Muscle of leg (tissue), 11 donors: ENCODE measurements around the gene HYDIN. TPM values are rescaled to one million over a fixed set of nuclear protein-coding genes. Genes with fewer than 3 reads are reported as not detected.
"Not testable (repeated sequence)": the region's sequence is repeated elsewhere in the genome, so short reads cannot be mapped to it uniquely, and the experiment has no call there.

Source experiments
- DNase-seq: peaks from one replicate; pipeline ENCODE4 v3.0.0; 2013
- H3K27ac ChIP-seq: one replicate; pipeline ENCODE4 v1.5.1; 2013; ENCODE audit warnings: mild to moderate bottlenecking, low read length, control low read depth
- H3K27me3 ChIP-seq: one replicate; pipeline ENCODE4 v1.6.1; 2013; ENCODE audit warnings: low read length; ENCODE audit not compliant: control insufficient read depth, insufficient read depth
- H3K36me3 ChIP-seq: one replicate; pipeline ENCODE4 v1.6.1; 2013; ENCODE audit warnings: low read length; ENCODE audit not compliant: control insufficient read depth, insufficient read depth
- H3K4me1 ChIP-seq: one replicate; pipeline ENCODE4 v1.6.1; 2013; ENCODE audit warnings: low read length; ENCODE audit not compliant: control insufficient read depth, insufficient read depth
- H3K4me3 ChIP-seq: one replicate; pipeline ENCODE4 v1.5.1; 2013; ENCODE audit warnings: low read length, control low read depth
- H3K9me3 ChIP-seq: replicated peaks from 2 replicates; pipeline ENCODE4 v1.6.1; 2013; ENCODE audit warnings: low read depth, low read length; ENCODE audit not compliant: control insufficient read depth
- WGBS: methylation state at CpG from one replicate; pipeline ENCODE4 v1.1.5; 2013; ENCODE audit warnings: missing lambda C conversion rate; ENCODE audit not compliant: insufficient coverage; 5-methylcytosine and 5-hydroxymethylcytosine counted together
- polyA plus RNA-seq, 8 donors: library from polyadenylated mRNA; unstranded; fragments of 120-200 nt; gene quantifications; one replicate each; pipeline versions ENCODE4 v1.2.1 to v1.2.3, GENCODE V29; 2013; ENCODE audit warnings: inconsistent platforms in 1 of 8, low replicate concordance in 1 of 8; ENCODE audit not compliant: insufficient read length in 8 of 8, insufficient read depth in 1 of 8
- total RNA-seq: library from RNA; stranded (reverse); fragments of 120-200 nt; gene quantifications from one replicate; pipeline ENCODE4 v1.2.4, GENCODE V29; 2013

Gene HYDIN
- total and polyA plus RNA-seq, 9 donors, result 0.57 to 3.2 (median 1.5) TPM

DNA sequence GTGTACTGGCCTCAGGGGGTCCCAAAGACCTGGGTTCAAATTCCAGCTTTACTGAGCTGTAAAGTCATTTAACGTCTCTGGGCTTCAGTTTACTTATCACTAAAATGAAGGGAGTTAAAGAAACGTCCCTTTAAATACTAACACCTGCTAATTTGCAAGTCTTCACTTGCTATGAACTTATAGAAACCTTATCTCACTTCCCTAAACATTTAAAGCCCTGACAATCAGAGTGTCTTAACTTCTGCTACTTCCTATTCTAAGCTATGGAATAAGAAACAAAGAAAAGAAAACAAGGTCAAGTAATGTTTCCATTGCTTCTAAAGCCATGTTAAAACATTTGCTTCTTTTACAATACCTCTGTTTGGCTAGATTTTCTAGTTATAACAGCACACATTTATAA lies 87.3 kb downstream of the HYDIN start:
- DNase-seq, H3K4me3 ChIP-seq, H3K4me1 ChIP-seq, H3K36me3 ChIP-seq, H3K27ac ChIP-seq, H3K27me3 ChIP-seq, H3K9me3 ChIP-seq: not testable (repeated sequence)
- no CpG with 5 or more reads among the region's 2 CpGs for WGBS

GRCh38 chr16:71110565-71110964 lies 120.0 kb downstream of the HYDIN start:
- not testable (repeated sequence) for H3K9me3 ChIP-seq, H3K36me3 ChIP-seq, DNase-seq, H3K27me3 ChIP-seq, H3K4me3 ChIP-seq, H3K27ac ChIP-seq, H3K4me1 ChIP-seq
- no CpG with 5 or more reads among the region's 3 CpGs for WGBS

GRCh38 chr16:71109656-71110208 lies 120.8 kb downstream of the HYDIN start:
- not testable (repeated sequence) for DNase-seq
- WGBS, result no CpG with 5 or more reads among the region's 3 CpGs

GRCh38 chr16:71105881-71106280 lies 124.6 kb downstream of the HYDIN start:
- not testable (repeated sequence) for H3K27me3 ChIP-seq, DNase-seq, H3K4me1 ChIP-seq, H3K36me3 ChIP-seq, H3K4me3 ChIP-seq, H3K9me3 ChIP-seq, H3K27ac ChIP-seq

More at GRCh38 chr16:71109656-71110208, 120.8 kb downstream of the HYDIN start:
- H3K36me3 ChIP-seq, H3K4me1 ChIP-seq, H3K9me3 ChIP-seq, H3K27me3 ChIP-seq, H3K4me3 ChIP-seq, H3K27ac ChIP-seq: not testable (repeated sequence)

GRCh38 chr16:71083573-71083972 lies 146.9 kb downstream of the HYDIN start:
- H3K36me3 ChIP-seq, H3K4me1 ChIP-seq, H3K27ac ChIP-seq, DNase-seq, H3K27me3 ChIP-seq, H3K4me3 ChIP-seq, H3K9me3 ChIP-seq: not testable (repeated sequence)
- no CpG with 5 or more reads among the region's 6 CpGs for WGBS

- not testable (repeated sequence) for H3K36me3 ChIP-seq, H3K4me1 ChIP-seq, H3K9me3 ChIP-seq, H3K27ac ChIP-seq, H3K27me3 ChIP-seq, H3K4me3 ChIP-seq, DNase-seq
- no CpG with 5 or more reads among the region's 1 CpG for whole genome bisulfite sequencing
Observed at GRCh38 chr16:71080777-71081176, 149.7 kb downstream of the HYDIN start.

DNA sequence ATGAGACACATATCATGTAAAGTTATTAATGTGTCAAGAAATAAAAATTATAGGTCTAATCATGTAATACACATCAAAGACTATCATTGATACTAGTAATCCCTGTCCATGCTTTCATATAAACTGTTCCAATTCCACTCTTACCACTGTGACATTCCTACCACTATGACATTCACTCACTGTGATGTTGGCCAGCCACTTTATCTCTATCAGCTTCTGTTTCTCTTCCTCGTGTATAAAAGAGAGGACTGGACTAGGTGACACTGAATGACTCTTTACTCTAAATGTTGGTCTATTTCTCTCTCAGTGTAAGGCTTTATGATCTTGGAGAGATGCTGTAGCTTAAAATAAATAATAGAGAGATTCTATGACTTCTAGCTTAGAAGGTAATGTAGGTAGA lies 150.3 kb downstream of the HYDIN start:
- H3K27me3 ChIP-seq, DNase-seq: not testable (repeated sequence)
- WGBS, result no CpG with 5 or more reads among the region's 1 CpG

GRCh38 chr16:71070651-71071050 lies 159.9 kb downstream of the HYDIN start:
- H3K36me3 ChIP-seq, H3K4me1 ChIP-seq, H3K4me3 ChIP-seq, H3K9me3 ChIP-seq, H3K27ac ChIP-seq, DNase-seq, H3K27me3 ChIP-seq: not testable (repeated sequence)
- WGBS, result no CpG with 5 or more reads among the region's 1 CpG

More for the DNA sequence above, 150.3 kb downstream of the HYDIN start:
- not testable (repeated sequence) for H3K4me3 ChIP-seq, H3K4me1 ChIP-seq, H3K36me3 ChIP-seq, H3K9me3 ChIP-seq, H3K27ac ChIP-seq

DNA sequence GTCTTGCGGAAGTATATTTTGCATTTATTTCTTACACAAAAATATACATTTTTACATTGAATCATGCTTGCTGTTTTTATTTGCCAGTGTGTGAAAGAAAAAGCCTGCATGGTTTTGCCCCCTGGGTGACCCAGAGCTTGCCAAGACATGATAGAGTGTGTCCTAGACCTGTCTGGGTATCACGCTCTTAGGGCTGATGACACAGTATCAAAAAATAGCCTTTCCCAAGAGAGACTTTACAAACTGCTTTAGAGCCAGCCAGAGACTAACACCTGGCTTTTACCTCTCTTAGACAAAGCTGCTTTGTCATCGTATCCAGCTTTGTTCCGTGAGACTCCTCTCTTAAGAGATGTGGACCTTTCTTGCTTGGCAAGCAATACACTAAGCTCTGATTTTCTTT lies 160.7 kb downstream of the HYDIN start:
- H3K4me1 ChIP-seq, H3K27ac ChIP-seq, DNase-seq, H3K27me3 ChIP-seq, H3K9me3 ChIP-seq, H3K36me3 ChIP-seq, H3K4me3 ChIP-seq: not testable (repeated sequence)
- WGBS, result 33% methylated on average over 2 of the region's 4 CpGs

DNA sequence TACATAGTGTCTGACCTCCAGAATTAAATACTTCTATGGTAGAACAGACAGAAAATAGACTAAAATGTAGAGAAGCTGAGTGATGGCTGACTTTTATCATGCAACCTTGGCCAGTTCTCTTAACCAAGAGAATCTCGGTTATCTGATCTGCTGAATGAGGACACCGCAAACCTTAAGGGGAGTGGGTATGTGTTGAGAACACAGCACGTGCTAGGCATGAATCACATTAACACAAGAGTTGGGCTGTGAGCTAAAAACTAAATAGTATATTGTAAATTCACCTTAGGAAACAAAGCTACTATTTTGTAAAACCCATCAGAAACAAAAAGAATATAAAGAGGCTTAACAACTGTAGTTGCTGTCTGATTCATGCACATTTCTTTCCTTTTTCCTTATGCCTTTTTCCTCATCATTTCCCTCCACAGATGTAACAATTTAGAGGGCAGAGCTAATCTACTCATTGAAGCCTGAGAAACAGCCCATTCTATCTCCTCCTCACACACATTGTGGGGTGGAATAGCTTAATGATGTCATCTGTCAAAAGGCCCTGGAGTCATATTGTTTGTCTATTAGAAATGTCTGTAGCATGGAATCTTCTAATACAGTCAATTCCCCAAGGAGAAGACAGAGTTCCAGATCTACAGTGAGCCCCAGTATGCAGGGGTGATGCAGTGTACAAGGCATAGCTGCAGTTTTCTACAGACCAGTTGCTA lies 176.5 kb downstream of the HYDIN start:
- H3K36me3 ChIP-seq, H3K27ac ChIP-seq, H3K4me3 ChIP-seq, H3K4me1 ChIP-seq, H3K9me3 ChIP-seq, H3K27me3 ChIP-seq: not testable (repeated sequence)
- DNase-seq, result peak; percentile 22
- no CpG with 5 or more reads among the region's 3 CpGs for whole genome bisulfite sequencing

GRCh38 chr16:71050307-71050706 lies 180.2 kb downstream of the HYDIN start:
- H3K27ac ChIP-seq, H3K4me1 ChIP-seq, H3K4me3 ChIP-seq, DNase-seq, H3K27me3 ChIP-seq, H3K9me3 ChIP-seq, H3K36me3 ChIP-seq: not testable (repeated sequence)
- WGBS, result no CpG with 5 or more reads among the region's 2 CpGs
